ENCODE results near the gene FZD2. TPM values are rescaled to one million over a fixed set of nuclear protein-coding genes. Genes with fewer than 3 reads are reported as not detected.

The FZD2 gene
- total and polyA plus RNA-seq, 9 of the 15 experiments (the other 6 are each of a cell fraction or from before 2014, with no cell fraction given) = 0.03 to 4.5 (median 1.1) TPM; not detected in 1

- TF ChIP-seq CBFA2T2 (conservative IDR thresholded peaks at IDR 0.05) = 0 out of 2 replicates have a peak, but pooled peaks have one; percentile 5
- no peak for TF ChIP-seq SRF (CRISPR knock-in tag; IDR thresholded peaks at IDR 0.05)
Measured at GRCh38 chr17:44587339-44587738, 30.1 kb downstream of the FZD2 start (continued).

GRCh38 chr17:44589316-44590071 is 32.2 kb downstream of the FZD2 start:
- CTCF ChIA-PET (ENCODE audit: low intra/inter-chr PET ratio) = no interaction called here
- no peak overlapping the region for H3K9ac ChIP-seq (ENCODE audit: insufficient read depth in 1 of 2, low read depth in 2 of 2, low read length in 2 of 2)
- in situ Hi-C loops (cut with MboI) = no loop called here
- H3K36me3 ChIP-seq (ENCODE audit: control insufficient read depth, insufficient read depth, low read length) = no peaks in the 10 kb centered on the region
- H3K4me1 ChIP-seq (replicated peaks in 1 of 2; ENCODE audit: control insufficient read depth in 2 of 2, insufficient read depth in 2 of 2, low read length in 2 of 2) = peaks cover 0 to 3% of the 10 kb centered on the region in 2 experiments; a peak in 2 of 5 replicates
- H3K4me2 ChIP-seq (ENCODE audit: insufficient read depth, low read length) = no peak overlapping the region
- H3K4me3 ChIP-seq = no peak overlapping the region
- POLR2A ChIA-PET = interaction anchor here (0.6 to 1.0 kb wide), 4 partner anchors 9 to 740 kb away, joined by 3 to 4 read pairs (median 4); no protein-coding TSS in a partner anchor
- FAIRE-seq = no peak
- peaks cover 14% of the 10 kb centered on the region for H4K20me1 ChIP-seq (replicated peaks; ENCODE audit: control insufficient read depth, insufficient read depth, low read length)
- no peak overlapping the region for H3K27ac ChIP-seq (ENCODE audit: extremely low read depth, low read depth, low read length)
- peak; percentile 46; the same call in 2 of the 3 replicates for ATAC-seq
- intact Hi-C loops (cut with micrococcal nuclease) = no loop called here
- H3K27me3 ChIP-seq (ENCODE audit: control insufficient read depth in 2 of 2, insufficient read depth in 2 of 2, low read length in 2 of 2) = peaks cover 16 to 56% of the 10 kb centered on the region in 2 experiments; a peak in 4 of 5 replicates
- H2AFZ ChIP-seq (ENCODE audit: low read depth, low read length) = no peak overlapping the region
- no peak for DNase-seq (ENCODE audit: extremely low read depth in 1 of 4, low spot score in 3 of 4)
- TF ChIP-seq SMARCA4 (IDR thresholded peaks at IDR 0.05) = no peak
- TF ChIP-seq IRF9 (tag; IDR thresholded peaks at IDR 0.05) = no peak
- TF ChIP-seq ZNF561 (CRISPR knock-in tag; conservative IDR thresholded peaks at IDR 0.05) = no peak
- no peak for TF ChIP-seq ZNF76 (CRISPR knock-in tag; IDR thresholded peaks at IDR 0.05; ENCODE audit: borderline replicate concordance)
- no peak for TF ChIP-seq CTCFL (IDR thresholded peaks at IDR 0.05; ENCODE audit: borderline replicate concordance, insufficient read depth, low read depth, low read length, poor library complexity, severe bottlenecking)
- TF ChIP-seq HNRNPL (IDR thresholded peaks at IDR 0.05; ENCODE audit: low read depth, low read length) = no peak
- no peak for TF ChIP-seq SMARCE1 (IDR thresholded peaks at IDR 0.05)
- no peak for TF ChIP-seq U2AF1 (optimal IDR thresholded peaks at IDR 0.05; ENCODE audit: low read depth, low read length)
- peaks cover 2% of the 10 kb centered on the region; the same call in 1 of the 2 replicates for H3K9me3 ChIP-seq (replicated peaks; ENCODE audit: control insufficient read depth, insufficient read depth, low read depth, low read length)
- no peaks in the 10 kb centered on the region for H3K9me1 ChIP-seq (ENCODE audit: control insufficient read depth, insufficient read depth, low read length)
- WGBS (ENCODE audit: insufficient coverage, low coverage, missing lambda C conversion rate) = 0% methylated on average over 10 of the region's 10 CpGs
- no TSS peak for BruUV-seq (replicated peaks)
- no peaks in the 10 kb centered on the region for H3K79me2 ChIP-seq (ENCODE audit: control insufficient read depth, insufficient read depth, low read length)

Data from K562 (cell line).